GM23338 (cell line): ENCODE data around the gene SMOC1. TPM values are rescaled to one million over a fixed set of nuclear protein-coding genes. Genes with fewer than 3 reads are reported as not detected.

Experiments
- ETS1 ChIP-seq: IDR thresholded peaks from 2 replicates; pipeline ENCODE4 v1.6.1; 2016; ENCODE audit warnings: antibody characterized with exemption
- EZH2 ChIP-seq: fragments of 200-600 bp; sonication (generic); IDR thresholded peaks from one replicate; pipeline ENCODE4 v1.8.0; 2017; ENCODE audit warnings: antibody characterized with exemption, mild to moderate bottlenecking, low read depth; ENCODE audit not compliant: unreplicated experiment
- EZH2phosphoT487 ChIP-seq: fragments of 200-600 bp; sonication (generic); IDR thresholded peaks from one replicate; pipeline ENCODE4 v1.8.1; 2018; ENCODE audit warnings: antibody characterized with exemption; ENCODE audit not compliant: unreplicated experiment
- JUNB ChIP-seq: IDR thresholded peaks from one replicate; pipeline ENCODE4 v1.6.1; 2016; ENCODE audit warnings: antibody characterized with exemption; ENCODE audit not compliant: unreplicated experiment
- NANOG ChIP-seq: IDR thresholded peaks from 2 replicates; pipeline ENCODE4 v1.6.1; 2016; ENCODE audit warnings: antibody characterized with exemption, borderline replicate concordance
- POLR2AphosphoS5 ChIP-seq: IDR thresholded peaks from 2 replicates; pipeline ENCODE4 v1.6.1; 2016; ENCODE audit warnings: antibody characterized with exemption, low read depth
- REST ChIP-seq: IDR thresholded peaks from one replicate; pipeline ENCODE4 v1.6.1; 2018; ENCODE audit warnings: antibody characterized with exemption; ENCODE audit not compliant: unreplicated experiment
- STAT1 ChIP-seq: IDR thresholded peaks from one replicate; pipeline ENCODE4 v1.6.1; 2016; ENCODE audit warnings: antibody characterized with exemption; ENCODE audit not compliant: unreplicated experiment
- ZNF114 ChIP-seq: fragments of 250-450 bp; sonication (Bioruptor Pico); IDR thresholded peaks from 2 replicates; pipeline ENCODE4 v1.5.0; 2020; ENCODE audit warnings: mild to moderate bottlenecking, moderate library complexity
- ZNF331 ChIP-seq: fragments of 250-450 bp; sonication (Bioruptor Pico); IDR thresholded peaks from 2 replicates; pipeline ENCODE4 v1.5.0; 2020; ENCODE audit warnings: low read depth, mild to moderate bottlenecking, moderate library complexity
- ZNF462 ChIP-seq: fragments of 250-450 bp; sonication (Bioruptor Pico); IDR thresholded peaks from 2 replicates; pipeline ENCODE4 v1.5.0; 2020; ENCODE audit warnings: mild to moderate bottlenecking, moderate library complexity
- polyA plus RNA-seq: library from polyadenylated mRNA; unstranded; fragments of >200 nt; fragmentation: Nextera tagmentation; extraction: Ambion mirVana; gene quantifications from 2 replicates; pipeline ENCODE4 v1.2.1, GENCODE V29; 2016
- total RNA-seq: library from RNA; depleted of rRNA; stranded (reverse); fragments of >200 nt; shearing (Covaris generic); gene quantifications from 2 replicates; pipeline ENCODE4 v1.2.3, GENCODE V29; 2014

The SMOC1 gene
- total and polyA plus RNA-seq, 2 experiments from 2014 or later, result 0.79 to 1.6 TPM

- TF ChIP-seq ZNF462 (no peak), ZNF114 (CRISPR knock-in tag) (no peak), ZNF331 (CRISPR knock-in tag) (no peak), EZH2 (no peak), ETS1 (no peak), POLR2AphosphoS5 (no peak), NANOG (no peak), EZH2phosphoT487 (no peak), REST (no peak), STAT1 (no peak), JUNB (no peak)
These were observed 23.9 kb upstream of the SMOC1 start (continued) for GRCh38 chr14:69855180-69855832.
